SK-N-SH (cell line): ENCODE results near the gene CPNE8. TPM values are rescaled to one million over a fixed set of nuclear protein-coding genes. Genes with fewer than 3 reads are reported as not detected.
A peak's percentile ranks its signal among the peaks of the same experiment; 100 is the strongest.

Experiments used
- CTCF ChIA-PET: fragments of 300-600, 350-600 bp; formaldehyde crosslinking; extraction: SDS; loops from one replicate; lab custom pipeline; 2021; lab: Yijun Ruan, JAX
- POLR2A ChIA-PET: fragments of 350-600 bp; sonication (Branson Sonifier 250); formaldehyde crosslinking; extraction: SDS; loops from one replicate; lab custom pipeline; 2020; ENCODE audit warnings: antibody characterized with exemption, inconsistent platforms; lab: Yijun Ruan, JAX
- DNase-seq: peaks from one replicate; pipeline ENCODE4 v3.0.0; 2012
- H2AFZ ChIP-seq: fragments of 200-600 bp; sonication (generic); 2 replicates; pipeline ENCODE4 v1.8.1; 2016; ENCODE audit warnings: antibody characterized with exemption, mild to moderate bottlenecking, low read depth
- H3F3A ChIP-seq: fragments of 200-600 bp; sonication (generic); replicated peaks from 2 replicates; pipeline ENCODE3; 2016; ENCODE audit warnings: antibody characterized with exemption, mild to moderate bottlenecking; ENCODE audit not compliant: insufficient read depth
- H3K27ac ChIP-seq, 2 experiments: fragments of 200-500 bp in 1 of 2; fragments of 200-600 bp in 1 of 2; sonication (Bioruptor generic) in 1 of 2; sonication (generic), shearing (Covaris generic) in 1 of 2; 2 replicates each; pipeline versions ENCODE4 v1.5.1 to v1.6.1; 2014 to 2016; ENCODE audit warnings: low read depth in 2 of 2, inconsistent platforms in 1 of 2, low read length in 1 of 2, mild to moderate bottlenecking in 1 of 2, mixed read lengths in 1 of 2
- H3K27me3 ChIP-seq: fragments of 200-600 bp; sonication (generic), shearing (Covaris generic); 2 replicates; pipeline ENCODE4 v1.6.1; 2016; ENCODE audit warnings: mixed run types; ENCODE audit not compliant: insufficient read depth
- H3K36me3 ChIP-seq, 2 experiments: fragments of 200-500 bp in 1 of 2; fragments of 200-600 bp in 1 of 2; sonication (Bioruptor generic) in 1 of 2; sonication (generic) in 1 of 2; replicated peaks in 1 of 2; 2 replicates each; pipeline versions ENCODE3 to v1.5.1; 2014 to 2016; ENCODE audit warnings: low read length in 1 of 2, mild to moderate bottlenecking in 1 of 2; ENCODE audit not compliant: insufficient read depth in 2 of 2, control insufficient read depth in 1 of 2
- H3K4me1 ChIP-seq, 2 experiments: fragments of 200-500 bp in 1 of 2; fragments of 200-600 bp in 1 of 2; sonication (Bioruptor generic) in 1 of 2; sonication (generic), shearing (Covaris generic) in 1 of 2; 2 replicates each; pipeline versions ENCODE4 v1.5.1 to v1.6.1; 2014 to 2016; ENCODE audit warnings: low read depth in 1 of 2, low read length in 1 of 2, mixed run types in 1 of 2; ENCODE audit not compliant: insufficient read depth in 2 of 2, control insufficient read depth in 1 of 2
- H3K4me2 ChIP-seq: fragments of 200-600 bp; sonication (generic), shearing (Covaris generic); 2 replicates; pipeline ENCODE4 v1.6.1; 2017; ENCODE audit warnings: mixed run types
- H3K4me3 ChIP-seq, 2 experiments: fragments of 200-500 bp in 1 of 2; fragments of 200-600 bp in 1 of 2; sonication (Bioruptor generic) in 1 of 2; sonication (generic), shearing (Covaris generic) in 1 of 2; 2 replicates each; pipeline versions ENCODE4 v1.5.1 to v1.8.1; 2014 to 2016; ENCODE audit warnings: low read depth in 2 of 2, inconsistent platforms in 1 of 2, low read length in 1 of 2, mild to moderate bottlenecking in 1 of 2, mixed read lengths in 1 of 2, moderate library complexity in 1 of 2
- H3K79me2 ChIP-seq: fragments of 200-600 bp; sonication (generic); 2 replicates; pipeline ENCODE4 v1.8.1; 2017; ENCODE audit warnings: mild to moderate bottlenecking; ENCODE audit not compliant: insufficient read depth
- H3K9ac ChIP-seq: fragments of 200-600 bp; sonication (generic); 2 replicates; pipeline ENCODE4 v1.6.1; 2017; ENCODE audit warnings: mixed run types
- H3K9me2 ChIP-seq: fragments of 200-600 bp; sonication (generic); 2 replicates; pipeline ENCODE4 v1.6.1; 2017; ENCODE audit warnings: mixed run types
- H3K9me3 ChIP-seq: fragments of 200-600 bp; sonication (generic); 2 replicates; pipeline ENCODE4 v1.6.1; 2017; ENCODE audit warnings: mixed run types, mild to moderate bottlenecking, moderate library complexity
- H4K20me1 ChIP-seq: fragments of 200-600 bp; sonication (generic); 2 replicates; pipeline ENCODE4 v1.6.1; 2017; ENCODE audit warnings: mild to moderate bottlenecking, mixed run types; ENCODE audit not compliant: insufficient read depth
- CTCF ChIP-seq: fragments of 200-600 bp; sonication (generic); IDR thresholded peaks from 2 replicates; pipeline ENCODE4 v1.6.1; 2017; ENCODE audit warnings: antibody characterized with exemption, mild to moderate bottlenecking, moderate library complexity
- ELF1 ChIP-seq: IDR thresholded peaks from 2 replicates; pipeline ENCODE4 v1.4.0; 2012
- FOSL2 ChIP-seq: IDR thresholded peaks from 2 replicates; pipeline ENCODE4 v1.4.0; 2012; ENCODE audit warnings: low read depth, mild to moderate bottlenecking, moderate library complexity, borderline replicate concordance
- FOXM1 ChIP-seq: IDR thresholded peaks from 2 replicates; pipeline ENCODE4 v1.4.0; 2012; ENCODE audit warnings: low read depth, mild to moderate bottlenecking
- GATA2 ChIP-seq: sonication (generic); formaldehyde crosslinking; IDR thresholded peaks from 2 replicates; pipeline ENCODE4 v1.5.0; 2020; ENCODE audit warnings: mild to moderate bottlenecking, missing genetic modification reagents
- IRF3 ChIP-seq: fragments of 150-350 bp; IDR thresholded peaks from 2 replicates; pipeline ENCODE4 v1.6.1; 2016; ENCODE audit warnings: mild to moderate bottlenecking, low read depth, low read length
- MXI1 ChIP-seq: IDR thresholded peaks from 2 replicates; pipeline ENCODE4 v1.6.1; 2012; ENCODE audit warnings: mild to moderate bottlenecking, low read depth, low read length, improper control_type of control experiment
- NFIC ChIP-seq: IDR thresholded peaks from 2 replicates; pipeline ENCODE4 v1.4.0; 2012; ENCODE audit warnings: borderline replicate concordance
- NRF1 ChIP-seq: IDR thresholded peaks from 2 replicates; pipeline ENCODE4 v1.6.1; 2012; ENCODE audit warnings: low read depth, mild to moderate bottlenecking, low read length
- RAD21 ChIP-seq: IDR thresholded peaks from 2 replicates; pipeline ENCODE4 v1.6.1; 2012; ENCODE audit warnings: mild to moderate bottlenecking, low read length
- RCOR1 ChIP-seq: fragments of 150-350 bp; IDR thresholded peaks from 2 replicates; pipeline ENCODE4 v1.6.1; 2017; ENCODE audit warnings: antibody characterized with exemption, low read length
- REST ChIP-seq: IDR thresholded peaks from 2 replicates; pipeline ENCODE4 v1.6.1; 2012; ENCODE audit warnings: mild to moderate bottlenecking, low read depth, low read length, moderate library complexity
- RFX5 ChIP-seq: IDR thresholded peaks from 2 replicates; pipeline ENCODE4 v1.6.1; 2012; ENCODE audit warnings: mild to moderate bottlenecking, improper control_type of control experiment, low read length
- RXRA ChIP-seq: IDR thresholded peaks from 2 replicates; pipeline ENCODE4 v1.4.0; 2012; ENCODE audit warnings: low read depth, mild to moderate bottlenecking, borderline replicate concordance
- TCF12 ChIP-seq: IDR thresholded peaks from 2 replicates; pipeline ENCODE4 v1.4.0; 2012
- WGBS: methylation state at CpG from one replicate; pipeline ENCODE4 v1.1.6; 2017; ENCODE audit warnings: low lambda C conversion rate; 5-methylcytosine and 5-hydroxymethylcytosine counted together
- polyA plus RNA-seq, 3 experiments: library from polyadenylated mRNA; depleted of rRNA; stranded (reverse); fragments of >200 nt; gene quantifications; 2 replicates each; pipeline ENCODE4 v1.2.3, GENCODE V29; 2012

Gene CPNE8
- polyA plus RNA-seq, 1 of the 3 experiments (the other 2 are of a cell fraction), result not detected

GRCh38 chr12:38653650-38654049, 251.7 kb downstream of the CPNE8 start:
- H3K9me3 ChIP-seq, result no peaks in the 10 kb centered on the region
- no peaks in the 10 kb centered on the region for H3F3A ChIP-seq
- 70% methylated on average over 2 of the region's 2 CpGs for WGBS
- POLR2A ChIA-PET, result no interaction called here
- H3K4me1 ChIP-seq, result no peaks in the 10 kb centered on the region; a peak in 1 of 4 replicates
- no peaks in the 10 kb centered on the region for H4K20me1 ChIP-seq
- H3K9me2 ChIP-seq, result no peaks in the 10 kb centered on the region
- CTCF ChIA-PET, result interaction anchor here (2.2 kb wide), 1 partner anchor 10 kb away, joined by 10 read pairs; no protein-coding TSS in a partner anchor
- no peak overlapping the region for H3K9ac ChIP-seq
- no peaks in the 10 kb centered on the region for H3K27me3 ChIP-seq
- DNase-seq, result no peak
- TF ChIP-seq MXI1 (no peak), NFIC (no peak), TCF12 (no peak), RFX5 (no peak), FOSL2 (no peak), FOXM1 (no peak), RAD21 (no peak), ELF1 (no peak), RCOR1 (no peak), RXRA (no peak), IRF3 (no peak), CTCF (no peak)
- H3K79me2 ChIP-seq, result no peaks in the 10 kb centered on the region
- no peak overlapping the region for H3K4me3 ChIP-seq
- H3K27ac ChIP-seq, result no peak overlapping the region
- H3K4me2 ChIP-seq, result no peak overlapping the region
- no peaks in the 10 kb centered on the region for H3K36me3 ChIP-seq
- H2AFZ ChIP-seq, result no peak overlapping the region

- Histone ChIP-seq H3F3A (no peaks in the 10 kb centered on the region), H3K36me3 (no peaks in the 10 kb centered on the region), H3K4me2 (no peak overlapping the region), H4K20me1 (no peaks in the 10 kb centered on the region), H3K4me3 (no peak overlapping the region), H3K9me2 (no peaks in the 10 kb centered on the region), H2AFZ (no peak overlapping the region), H3K9ac (no peak overlapping the region), H3K27ac (no peak overlapping the region), H3K9me3 (no peaks in the 10 kb centered on the region), H3K79me2 (no peaks in the 10 kb centered on the region), H3K4me1 (no peaks in the 10 kb centered on the region), H3K27me3 (no peaks in the 10 kb centered on the region)
- WGBS, result 15% methylated on average over 1 of the region's 1 CpG
- ChIA-PET CTCF (interaction anchor here (1.1 kb wide), 1 partner anchor 13 kb away, joined by 3 read pairs; no protein-coding TSS in a partner anchor), POLR2A (no interaction called here)
- DNase-seq, result peak; percentile 8
- TF ChIP-seq GATA2 (peak; percentile 71), RCOR1 (peak; percentile 72; the same call in 1 of the 2 replicates), REST (no peak), NRF1 (no peak)
These were observed 256.6 kb downstream of the CPNE8 start for GRCh38 chr12:38648813-38649212.
